Trophoblast cell (in vitro differentiated cells and primary cell): Measurements from ENCODE around the gene AMOTL1. TPM values are rescaled to one million over a fixed set of nuclear protein-coding genes. Genes with fewer than 3 reads are reported as not detected.

ENCODE experiments used
- DNase-seq, 2 donors: peaks; one replicate each; pipeline ENCODE4 v3.0.0-alpha.2; 2016
- H2AFZ ChIP-seq: 2 replicates; pipeline ENCODE4 v1.6.1; 2013; ENCODE audit warnings: low read length, moderate library complexity, mild to moderate bottlenecking; ENCODE audit not compliant: insufficient read depth, poor library complexity
- H2AK5ac ChIP-seq: 2 replicates; pipeline ENCODE4 v1.6.1; 2013; ENCODE audit warnings: mild to moderate bottlenecking, low read length
- H2BK120ac ChIP-seq: 2 replicates; pipeline ENCODE4 v1.6.1; 2013; ENCODE audit warnings: low read length, mild to moderate bottlenecking, moderate library complexity; ENCODE audit not compliant: insufficient read depth, poor library complexity
- H2BK12ac ChIP-seq: 2 replicates; pipeline ENCODE4 v1.6.1; 2013; ENCODE audit warnings: mild to moderate bottlenecking, low read length, moderate library complexity
- H2BK5ac ChIP-seq: 2 replicates; pipeline ENCODE4 v1.6.1; 2013; ENCODE audit warnings: low read length, low read depth, moderate library complexity, mild to moderate bottlenecking; ENCODE audit not compliant: poor library complexity
- H3K14ac ChIP-seq: 2 replicates; pipeline ENCODE4 v1.6.1; 2013; ENCODE audit warnings: mild to moderate bottlenecking, low read length
- H3K18ac ChIP-seq: 2 replicates; pipeline ENCODE4 v1.6.1; 2013; ENCODE audit warnings: mild to moderate bottlenecking, low read length
- H3K23ac ChIP-seq: 2 replicates; pipeline ENCODE4 v1.6.1; 2013; ENCODE audit warnings: low read length
- H3K27ac ChIP-seq: 2 replicates; pipeline ENCODE4 v1.5.1; 2013; ENCODE audit warnings: low read depth, mild to moderate bottlenecking, inconsistent platforms, low read length, moderate library complexity
- H3K27me3 ChIP-seq: 2 replicates; pipeline ENCODE4 v1.6.1; 2013; ENCODE audit warnings: inconsistent platforms, mild to moderate bottlenecking, low read length, moderate library complexity; ENCODE audit not compliant: insufficient read depth
- H3K36me3 ChIP-seq, 2 experiments: 1 replicate in 1 of 2; 2 replicates in 1 of 2; pipeline ENCODE4 v1.6.1; 2013; ENCODE audit warnings: low read length in 2 of 2, mild to moderate bottlenecking in 2 of 2, moderate library complexity in 1 of 2; ENCODE audit not compliant: insufficient read depth in 2 of 2, control insufficient read depth in 1 of 2
- H3K4ac ChIP-seq: 2 replicates; pipeline ENCODE4 v1.6.1; 2013; ENCODE audit warnings: low read depth, mild to moderate bottlenecking, low read length, moderate library complexity
- H3K4me1 ChIP-seq, 2 experiments: 1 replicate in 1 of 2; 2 replicates in 1 of 2; pipeline ENCODE4 v1.6.1; 2013; ENCODE audit warnings: low read length in 2 of 2, mild to moderate bottlenecking in 2 of 2, moderate library complexity in 1 of 2; ENCODE audit not compliant: insufficient read depth in 2 of 2, control insufficient read depth in 1 of 2
- H3K4me2 ChIP-seq: 2 replicates; pipeline ENCODE4 v1.6.1; 2013; ENCODE audit warnings: inconsistent platforms, mild to moderate bottlenecking, low read length, moderate library complexity
- H3K4me3 ChIP-seq: 2 replicates; pipeline ENCODE4 v1.5.1; 2013; ENCODE audit warnings: mild to moderate bottlenecking, low read depth, low read length, inconsistent platforms
- H3K79me1 ChIP-seq: one replicate; pipeline ENCODE4 v1.6.1; 2013; ENCODE audit warnings: low read length
- H3K79me2 ChIP-seq: 2 replicates; pipeline ENCODE4 v1.6.1; 2013; ENCODE audit warnings: low read length, mild to moderate bottlenecking; ENCODE audit not compliant: control insufficient read depth, insufficient read depth, poor library complexity
- H3K9ac ChIP-seq: 2 replicates; pipeline ENCODE4 v1.6.1; 2013; ENCODE audit warnings: mild to moderate bottlenecking, low read length
- H3K9me3 ChIP-seq: 2 replicates; pipeline ENCODE4 v1.6.1; 2013; ENCODE audit warnings: low read depth, mild to moderate bottlenecking, control low read depth, inconsistent platforms, low read length; ENCODE audit not compliant: insufficient read depth
- H4K12ac ChIP-seq: 2 replicates; pipeline ENCODE4 v1.6.1; 2013; ENCODE audit warnings: low read depth, mild to moderate bottlenecking, low read length, moderate library complexity
- H4K8ac ChIP-seq: 2 replicates; pipeline ENCODE4 v1.6.1; 2013; ENCODE audit warnings: low read depth, mild to moderate bottlenecking, low read length, moderate library complexity
- H4K91ac ChIP-seq: one replicate; pipeline ENCODE4 v1.6.1; 2013; ENCODE audit warnings: low read depth, mild to moderate bottlenecking, low read length, moderate library complexity
- WGBS: extraction: QIAGEN DNeasy Blood & Tissue Kit; methylation state at CpG from one replicate; pipeline ENCODE4 v1.1.7; 2013; ENCODE audit warnings: missing lambda C conversion rate; ENCODE audit not compliant: insufficient read length, insufficient coverage; ENCODE audit errors: extremely low coverage; 5-methylcytosine and 5-hydroxymethylcytosine counted together
- polyA plus RNA-seq: library from polyadenylated mRNA; stranded (reverse); fragments of 200-250 nt; gene quantifications from 2 replicates; pipeline ENCODE4 v1.2.3, GENCODE V29; 2013

AMOTL1 gene
- polyA plus RNA-seq, result 31.6 and 32.9 TPM in 2 replicates

- peak within 1 kb of the TSS; percentile 100 for H2BK12ac ChIP-seq
- peak within 1 kb of the TSS; percentile 83 for H3K4me2 ChIP-seq
- peak within 1 kb of the TSS; percentile 100 for H2BK5ac ChIP-seq
- no peaks in the 10 kb centered on the region for H3K27me3 ChIP-seq
- peak within 1 kb of the TSS; percentile 100 for H4K91ac ChIP-seq
- peak within 1 kb of the TSS; percentile 96 for H3K4me3 ChIP-seq
- peak within 1 kb of the TSS; percentile 100 for H3K27ac ChIP-seq
- H4K8ac ChIP-seq, result peak within 1 kb of the TSS; percentile 96
- H3K9me3 ChIP-seq, result no peaks in the 10 kb centered on the region
- peak within 1 kb of the TSS; percentile 99 for H2AK5ac ChIP-seq
- peak within 1 kb of the TSS; percentile 97 for H4K12ac ChIP-seq
- peak within 1 kb of the TSS; percentile 99 for H3K14ac ChIP-seq
- H3K4ac ChIP-seq, result peak within 1 kb of the TSS; percentile 99
- H2AFZ ChIP-seq, result peak within 1 kb of the TSS; percentile 93
- H3K79me1 ChIP-seq, result peaks cover 36% of the 10 kb centered on the region
- peak within 1 kb of the TSS; percentile 100 for H3K18ac ChIP-seq
- H2BK120ac ChIP-seq, result peak within 1 kb of the TSS; percentile 100
- H3K9ac ChIP-seq, result peak within 1 kb of the TSS; percentile 98
- no CpG with 5 or more reads among the region's 57 CpGs for WGBS
- H3K36me3 ChIP-seq, result no peaks in the 10 kb centered on the region
- H3K4me1 ChIP-seq, result peaks cover 9 to 17% of the 10 kb centered on the region in 2 experiments
- DNase-seq, result peak; percentile 91 to 93
- peaks cover 29% of the 10 kb centered on the region for H3K79me2 ChIP-seq
- H3K23ac ChIP-seq, result no peak within 1 kb of the TSS
Measured at GRCh38 chr11:94767701-94768601, at the start of gene AMOTL1. Gene AMOTL1, plus strand, starts transcription at chr11:94768356. Its CDS starts 156 bp downstream, at chr11:94768512.

- Histone ChIP-seq H2BK120ac (no peak overlapping the region), H3K79me2 (no peaks in the 10 kb centered on the region), H3K18ac (no peak overlapping the region), H2BK12ac (no peak overlapping the region), H3K14ac (no peak overlapping the region), H3K36me3 (no peaks in the 10 kb centered on the region), H3K9ac (no peak overlapping the region), H4K8ac (no peak overlapping the region), H3K4ac (no peak overlapping the region), H3K79me1 (no peaks in the 10 kb centered on the region), H4K12ac (no peak overlapping the region), H4K91ac (no peak overlapping the region), H3K27me3 (no peaks in the 10 kb centered on the region), H2BK5ac (no peak overlapping the region), H3K9me3 (no peaks in the 10 kb centered on the region), H3K4me2 (no peak overlapping the region), H3K23ac (no peak overlapping the region), H3K4me1 (no peaks in the 10 kb centered on the region), H3K27ac (no peak overlapping the region), H3K4me3 (no peak overlapping the region), H2AFZ (no peak overlapping the region), H2AK5ac (no peak overlapping the region)
- no CpG with 5 or more reads among the region's 3 CpGs for WGBS
- DNase-seq, result no peak
Measured at GRCh38 chr11:94719876-94720275, 48.3 kb upstream of the AMOTL1 start.

DNA sequence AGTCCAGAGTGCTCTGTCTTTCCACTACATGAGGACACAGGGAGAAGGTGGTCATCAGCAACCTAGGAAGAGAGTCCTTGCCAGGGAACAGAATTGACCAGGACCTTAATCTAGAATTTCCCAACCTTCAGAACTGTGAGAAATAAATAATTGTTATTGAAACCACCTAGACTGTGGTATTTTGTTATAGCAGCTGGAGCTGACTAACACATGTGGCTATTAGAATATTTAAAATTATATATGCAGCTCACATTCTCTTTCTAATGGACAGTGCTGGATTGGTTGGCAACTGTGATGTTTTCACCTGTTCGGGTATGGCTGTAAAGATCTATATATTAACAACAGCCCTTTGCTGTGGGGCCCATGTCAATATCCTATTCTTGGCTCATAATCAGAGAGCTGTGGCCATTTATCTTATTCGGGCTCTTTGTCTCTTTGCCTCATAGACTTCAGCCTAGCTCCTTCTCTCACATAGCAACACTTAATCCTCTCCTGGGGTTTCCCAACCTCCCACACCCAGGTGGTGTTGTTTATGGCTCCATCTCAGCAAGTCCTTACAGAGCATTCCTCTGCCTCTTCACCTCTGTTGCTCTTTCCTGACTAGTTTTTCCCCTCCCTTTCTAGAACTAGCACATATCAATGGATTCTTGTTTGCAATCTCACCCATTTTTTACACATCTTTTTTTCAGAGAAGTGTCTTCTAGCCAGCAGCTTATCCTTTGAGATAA lies 46.4 kb upstream of the AMOTL1 start:
- Histone ChIP-seq H3K27me3 (no peaks in the 10 kb centered on the region), H3K4me3 (no peak overlapping the region), H3K4me2 (no peak overlapping the region), H3K27ac (no peak overlapping the region), H3K18ac (no peak overlapping the region), H4K12ac (no peak overlapping the region), H2AFZ (no peak overlapping the region), H3K14ac (no peak overlapping the region), H3K36me3 (no peaks in the 10 kb centered on the region), H3K79me1 (no peaks in the 10 kb centered on the region), H4K8ac (no peak overlapping the region), H2BK5ac (no peak overlapping the region), H3K9ac (no peak overlapping the region), H3K4me1 (no peaks in the 10 kb centered on the region), H2BK12ac (no peak overlapping the region), H3K79me2 (no peaks in the 10 kb centered on the region), H3K9me3 (no peaks in the 10 kb centered on the region), H3K23ac (no peak overlapping the region), H4K91ac (no peak overlapping the region), H2AK5ac (no peak overlapping the region), H3K4ac (no peak overlapping the region), H2BK120ac (no peak overlapping the region)
- DNase-seq, result no peak
- WGBS, result no CpG with 5 or more reads among the region's 2 CpGs

GRCh38 chr11:94722735-94723134 lies 45.4 kb upstream of the AMOTL1 start:
- Histone ChIP-seq H3K4ac (no peak overlapping the region), H3K18ac (no peak overlapping the region), H3K14ac (no peak overlapping the region), H3K36me3 (no peaks in the 10 kb centered on the region), H2BK5ac (no peak overlapping the region), H3K27ac (no peak overlapping the region), H3K4me3 (no peak overlapping the region), H2BK120ac (no peak overlapping the region), H2BK12ac (no peak overlapping the region), H3K4me1 (no peaks in the 10 kb centered on the region), H4K91ac (no peak overlapping the region), H3K79me2 (no peaks in the 10 kb centered on the region), H3K79me1 (no peaks in the 10 kb centered on the region), H3K23ac (no peak overlapping the region), H3K9ac (no peak overlapping the region), H3K4me2 (no peak overlapping the region), H2AFZ (no peak overlapping the region), H4K12ac (no peak overlapping the region), H3K9me3 (no peaks in the 10 kb centered on the region), H4K8ac (no peak overlapping the region), H3K27me3 (no peaks in the 10 kb centered on the region), H2AK5ac (no peak overlapping the region)
- WGBS, result no CpG with 5 or more reads among the region's 1 CpG
- DNase-seq, result no peak
